GM11168 (cell line): ENCODE measurements around the gene ARHGEF11.
"Not testable (repeated sequence)": the region's sequence is repeated elsewhere in the genome, so short reads cannot be mapped to it uniquely, and the experiment has no call there.

Experiments
- in situ Hi-C: fragments of 300-500 bp; cut with MboI; formaldehyde crosslinking; loops from one replicate; pipeline ENCODE4 v1.12.0; 2022; ENCODE audit warnings: low sequenced_read_pairs; ENCODE audit not compliant: unreplicated experiment

The ARHGEF11 gene

GRCh38 chr1:157045250-157046218 is at the start of gene ARHGEF11:
Gene ARHGEF11, minus strand, starts transcription at chr1:157045742. Its CDS starts 1,412 bp downstream, at chr1:157044330.
- in situ Hi-C loops, result no loop called here

- in situ Hi-C loops, result loop anchor here (5.0 kb wide), 1 partner anchor 57 kb away; no protein-coding TSS in a partner anchor
Measured at GRCh38 chr1:157095091-157095490, 49.5 kb upstream of the ARHGEF11 start.

GRCh38 chr1:157092831-157093230 is 47.3 kb upstream of the ARHGEF11 start:
- in situ Hi-C loops, result no loop called here

GRCh38 chr1:157091668-157092273 is 46.2 kb upstream of the ARHGEF11 start:
- in situ Hi-C loops, result no loop called here

- in situ Hi-C loops, result no loop called here
Measured at GRCh38 chr1:157091186-157091585, 45.6 kb upstream of the ARHGEF11 start.

GRCh38 chr1:157090771-157091170 is 45.2 kb upstream of the ARHGEF11 start:
- in situ Hi-C loops, result no loop called here

GRCh38 chr1:157090196-157090647 is 44.7 kb upstream of the ARHGEF11 start:
- in situ Hi-C loops, result no loop called here

- in situ Hi-C loops, result no loop called here
Measured at GRCh38 chr1:157089789-157090188, 44.2 kb upstream of the ARHGEF11 start.

- in situ Hi-C loops, result no loop called here
Measured at GRCh38 chr1:157088607-157089006, 43.1 kb upstream of the ARHGEF11 start.

- in situ Hi-C loops, result no loop called here
Measured at GRCh38 chr1:157087030-157087429, 41.5 kb upstream of the ARHGEF11 start.

- in situ Hi-C loops, result no loop called here
Measured at GRCh38 chr1:157086299-157086698, 40.8 kb upstream of the ARHGEF11 start.

- in situ Hi-C loops, result no loop called here
Measured at GRCh38 chr1:157085421-157085820, 39.9 kb upstream of the ARHGEF11 start.

- in situ Hi-C loops, result no loop called here
Measured at GRCh38 chr1:157084720-157085119, 39.2 kb upstream of the ARHGEF11 start.

GRCh38 chr1:157081707-157082106 is 36.2 kb upstream of the ARHGEF11 start:
- in situ Hi-C loops, result no loop called here

- in situ Hi-C loops, result no loop called here
Measured at GRCh38 chr1:157080714-157081113, 35.2 kb upstream of the ARHGEF11 start.

GRCh38 chr1:157077394-157077793 is 31.9 kb upstream of the ARHGEF11 start:
- in situ Hi-C loops, result no loop called here

GRCh38 chr1:157073944-157074685 is 28.6 kb upstream of the ARHGEF11 start:
- in situ Hi-C loops, result no loop called here

GRCh38 chr1:157069601-157070000 is 24.1 kb upstream of the ARHGEF11 start:
- in situ Hi-C loops, result no loop called here

GRCh38 chr1:157059241-157059640 is 13.7 kb upstream of the ARHGEF11 start:
- in situ Hi-C loops, result not testable (repeated sequence)

GRCh38 chr1:157056269-157056668 is 10.7 kb upstream of the ARHGEF11 start:
- in situ Hi-C loops, result no loop called here

- in situ Hi-C loops, result not testable (repeated sequence)
Measured at GRCh38 chr1:157055729-157056128, 10.2 kb upstream of the ARHGEF11 start.
